OCI-LY3 (cell line): ENCODE results near the gene SLC7A1.
A peak's percentile ranks its signal among the peaks of the same experiment; 100 is the strongest.

Experiments
- H2AFZ ChIP-seq: fragments of 200-600, 300-600 bp; shearing (Covaris generic); 2 replicates; pipeline ENCODE4 v1.6.0; 2014; ENCODE audit warnings: antibody characterized with exemption, low read depth, low read length
- H3K27ac ChIP-seq: fragments of 200-600, 300-600 bp; sonication (generic); 2 replicates; pipeline ENCODE4 v1.5.1; 2014; ENCODE audit warnings: mild to moderate bottlenecking, low read length, moderate library complexity, mixed read lengths
- H3K27me3 ChIP-seq: fragments of 200-600, 300-600 bp; sonication (generic); 2 replicates; pipeline ENCODE4 v1.6.1; 2014; ENCODE audit warnings: low read depth, low read length, mixed read lengths
- H3K36me3 ChIP-seq: fragments of 200-600, 300-600 bp; sonication (generic); replicated peaks from 2 replicates; pipeline ENCODE3; 2014; ENCODE audit warnings: low read depth, low read length, mixed read lengths
- H3K4me1 ChIP-seq: fragments of 300-600, 200-600 bp; sonication (generic); 2 replicates; pipeline ENCODE4 v1.6.1; 2014; ENCODE audit warnings: low read length, mixed read lengths
- H3K4me2 ChIP-seq: fragments of 200-600, 300-600 bp; sonication (generic); 2 replicates; pipeline ENCODE4 v1.6.1; 2014; ENCODE audit warnings: low read length, mixed read lengths
- H3K4me3 ChIP-seq: fragments of 300-600, 200-600 bp; sonication (generic); 2 replicates; pipeline ENCODE4 v1.5.1; 2014; ENCODE audit warnings: antibody characterized with exemption, mild to moderate bottlenecking, low read length, moderate library complexity
- H3K79me2 ChIP-seq: fragments of 300-600, 200-600 bp; shearing (Covaris generic); 2 replicates; pipeline ENCODE4 v1.6.1; 2014; ENCODE audit warnings: mild to moderate bottlenecking, low read length, mixed read lengths
- H3K9ac ChIP-seq: fragments of 300-600, 200-600 bp; shearing (Covaris generic); 2 replicates; pipeline ENCODE4 v1.6.0; 2014; ENCODE audit warnings: mild to moderate bottlenecking, low read length, moderate library complexity
- H3K9me3 ChIP-seq: fragments of 200-600, 300-600 bp; shearing (Covaris generic); 2 replicates; pipeline ENCODE4 v1.6.1; 2014; ENCODE audit warnings: low read length, mixed read lengths; ENCODE audit not compliant: insufficient read depth
- H4K20me1 ChIP-seq: fragments of 200-600, 300-600 bp; sonication (generic); 2 replicates; pipeline ENCODE4 v1.6.1; 2016; ENCODE audit warnings: low read length, mixed read lengths; ENCODE audit not compliant: insufficient read depth
- CTCF ChIP-seq: fragments of 200-600, 300-600 bp; sonication (generic); IDR thresholded peaks from 2 replicates; pipeline ENCODE4 v1.5.1; 2014; ENCODE audit warnings: antibody characterized with exemption, low read length, low read depth
- EZH2phosphoT487 ChIP-seq: fragments of 200-600 bp; shearing (Covaris generic); IDR thresholded peaks from 2 replicates; pipeline ENCODE4 v1.6.1; 2018; ENCODE audit warnings: antibody characterized with exemption, mixed run types, low read depth

Gene SLC7A1

GRCh38 chr13:29486551-29486950 lies 108.9 kb downstream of the SLC7A1 start:
- Histone ChIP-seq H3K27me3 (0 out of 2 replicates have a peak, but pooled peaks cover under 1% of the 10 kb centered on the region), H3K9ac (no peak overlapping the region), H3K36me3 (no peaks in the 10 kb centered on the region), H4K20me1 (no peaks in the 10 kb centered on the region), H3K9me3 (no peaks in the 10 kb centered on the region), H3K4me3 (no peak overlapping the region), H2AFZ (no peak overlapping the region), H3K27ac (no peak overlapping the region), H3K79me2 (no peaks in the 10 kb centered on the region), H3K4me1 (peaks cover 49% of the 10 kb centered on the region), H3K4me2 (peak overlapping the region; percentile 14; the same call in 1 of the 2 replicates)
- TF ChIP-seq CTCF, result no peak
- no peak for TF ChIP-seq EZH2phosphoT487

GRCh38 chr13:29484796-29485195 lies 110.7 kb downstream of the SLC7A1 start:
- Histone ChIP-seq H4K20me1 (no peaks in the 10 kb centered on the region), H3K79me2 (no peaks in the 10 kb centered on the region), H3K9me3 (no peaks in the 10 kb centered on the region), H3K4me2 (peak overlapping the region; percentile 71), H3K27me3 (no peaks in the 10 kb centered on the region), H3K4me1 (peaks cover 58% of the 10 kb centered on the region), H3K27ac (no peak overlapping the region), H2AFZ (no peak overlapping the region; the same call in 1 of the 2 replicates), H3K9ac (no peak overlapping the region), H3K36me3 (no peaks in the 10 kb centered on the region), H3K4me3 (no peak overlapping the region)
- TF ChIP-seq EZH2phosphoT487, result no peak
- TF ChIP-seq CTCF, result no peak

- H3K4me3 ChIP-seq, result peak overlapping the region; percentile 46
- H3K4me1 ChIP-seq, result peaks cover 61% of the 10 kb centered on the region
- H4K20me1 ChIP-seq, result no peaks in the 10 kb centered on the region
- H3K36me3 ChIP-seq, result no peaks in the 10 kb centered on the region
- no peaks in the 10 kb centered on the region for H3K27me3 ChIP-seq
- H3K27ac ChIP-seq, result no peak overlapping the region
- H3K4me2 ChIP-seq, result peak overlapping the region; percentile 71
- no peak for TF ChIP-seq EZH2phosphoT487
- peak; percentile 5; the same call in 1 of the 2 replicates for TF ChIP-seq CTCF
- no peaks in the 10 kb centered on the region for H3K79me2 ChIP-seq
- 0 out of 2 replicates have a peak overlapping the region, but pooled peaks have one; percentile 1 for H3K9ac ChIP-seq
- H3K9me3 ChIP-seq, result no peaks in the 10 kb centered on the region
- no peak overlapping the region; the same call in 1 of the 2 replicates for H2AFZ ChIP-seq
These were observed 111.3 kb downstream of the SLC7A1 start for GRCh38 chr13:29484236-29484635.

- Histone ChIP-seq H3K79me2 (no peaks in the 10 kb centered on the region), H3K27me3 (no peaks in the 10 kb centered on the region), H3K36me3 (no peaks in the 10 kb centered on the region), H3K4me1 (peaks cover 65% of the 10 kb centered on the region), H3K9ac (peak overlapping the region; percentile 34), H3K9me3 (no peaks in the 10 kb centered on the region), H3K4me3 (peak overlapping the region; percentile 46), H4K20me1 (no peaks in the 10 kb centered on the region), H3K4me2 (peak overlapping the region; percentile 71), H2AFZ (peak overlapping the region; percentile 68), H3K27ac (peak overlapping the region; percentile 24)
- TF ChIP-seq EZH2phosphoT487 (no peak), CTCF (no peak)
These were observed 111.9 kb downstream of the SLC7A1 start for GRCh38 chr13:29483623-29484022.
